IMR-90 (cell line): Measurements from ENCODE around the gene BPIFB1. TPM values are rescaled to one million over a fixed set of nuclear protein-coding genes. Genes with fewer than 3 reads are reported as not detected.

Experiments used
- ATAC-seq: fragments of 200-7000 bp; cut with Tn5 transposase; 2 replicates; pipeline ENCODE4 v1.9.1; 2020; ENCODE audit warnings: low read depth, mild to moderate bottlenecking, moderate library complexity
- BruUV-seq: library from RNA; stranded (reverse); fragments of 400-500 nt; replicated peaks from 2 replicates; lab custom pipeline; 2021; lab: Mats Ljungman, UMichigan
- CTCF ChIA-PET: fragments of 300-600 bp; formaldehyde crosslinking; extraction: SDS; loops from one replicate; lab custom pipeline; 2021; ENCODE audit warnings: antibody characterized with exemption; lab: Yijun Ruan, JAX
- POLR2A ChIA-PET: fragments of 300-600 bp; sonication (Branson Sonifier 250); formaldehyde crosslinking; loops from one replicate; lab custom pipeline; 2022; ENCODE audit warnings: antibody characterized with exemption; ENCODE audit not compliant: unreplicated experiment; lab: Charles Lee
- DNase-seq: peaks from one replicate; pipeline ENCODE4 v3.0.0; 2013
- H2AFZ ChIP-seq: replicated peaks from 2 replicates; pipeline ENCODE3; 2013; ENCODE audit warnings: low read length, mild to moderate bottlenecking; ENCODE audit not compliant: poor library complexity
- H2AK5ac ChIP-seq: 2 replicates; pipeline ENCODE4 v1.6.1; 2013; ENCODE audit warnings: low read depth, low read length, inconsistent platforms
- H2AK9ac ChIP-seq: replicated peaks from 2 replicates; pipeline ENCODE3; 2013; ENCODE audit warnings: mild to moderate bottlenecking, low read depth, low read length, moderate library complexity; ENCODE audit not compliant: poor library complexity
- H2BK120ac ChIP-seq: 2 replicates; pipeline ENCODE4 v1.6.1; 2013; ENCODE audit warnings: low read depth, low read length, inconsistent platforms
- H2BK15ac ChIP-seq: 3 replicates; pipeline ENCODE4 v1.6.1; 2013; ENCODE audit warnings: low read depth, low read length, inconsistent platforms
- H2BK20ac ChIP-seq: 2 replicates; pipeline ENCODE4 v1.6.1; 2013; ENCODE audit warnings: low read depth, mild to moderate bottlenecking, inconsistent platforms, low read length, moderate library complexity
- H2BK5ac ChIP-seq: 2 replicates; pipeline ENCODE4 v1.6.1; 2013; ENCODE audit warnings: mild to moderate bottlenecking, low read depth, low read length, inconsistent platforms; ENCODE audit not compliant: poor library complexity, severe bottlenecking
- H3K14ac ChIP-seq: replicated peaks from 2 replicates; pipeline ENCODE4 v1.6.1; 2013; ENCODE audit warnings: low read depth, low read length, inconsistent platforms
- H3K18ac ChIP-seq: 2 replicates; pipeline ENCODE4 v1.6.1; 2013; ENCODE audit warnings: low read depth, low read length, control low read depth
- H3K23ac ChIP-seq: 2 replicates; pipeline ENCODE4 v1.6.1; 2013; ENCODE audit warnings: low read depth, low read length, inconsistent platforms
- H3K27ac ChIP-seq: 2 replicates; pipeline ENCODE4 v1.5.1; 2013; ENCODE audit warnings: mild to moderate bottlenecking, control low read depth, low read length; ENCODE audit not compliant: insufficient read depth
- H3K27me3 ChIP-seq: 2 replicates; pipeline ENCODE4 v1.6.1; 2013; ENCODE audit warnings: low read length; ENCODE audit not compliant: control insufficient read depth, insufficient read depth
- H3K36me3 ChIP-seq: 2 replicates; pipeline ENCODE4 v1.6.1; 2013; ENCODE audit warnings: low read length, mixed read lengths; ENCODE audit not compliant: control insufficient read depth, insufficient read depth
- H3K4ac ChIP-seq: 2 replicates; pipeline ENCODE4 v1.6.1; 2013; ENCODE audit warnings: low read depth, low read length, inconsistent platforms
- H3K4me1 ChIP-seq: 2 replicates; pipeline ENCODE4 v1.6.1; 2013; ENCODE audit warnings: low read length, mixed read lengths; ENCODE audit not compliant: control insufficient read depth, insufficient read depth
- H3K4me2 ChIP-seq: 2 replicates; pipeline ENCODE4 v1.6.1; 2013; ENCODE audit warnings: low read depth, mild to moderate bottlenecking, control low read depth, low read length, moderate library complexity
- H3K4me3 ChIP-seq: 2 replicates; pipeline ENCODE4 v1.5.1; 2013; ENCODE audit warnings: low read depth, mild to moderate bottlenecking, control low read depth, low read length, moderate library complexity; ENCODE audit not compliant: insufficient read depth
- H3K56ac ChIP-seq: 2 replicates; pipeline ENCODE4 v1.6.1; 2013; ENCODE audit warnings: low read length, inconsistent platforms; ENCODE audit not compliant: insufficient read depth; ENCODE audit errors: extremely low read depth
- H3K79me1 ChIP-seq, 2 experiments: 2 replicates each; pipeline ENCODE4 v1.6.1; 2013; ENCODE audit warnings: low read length in 2 of 2, inconsistent platforms in 1 of 2, low read depth in 1 of 2
- H3K9ac ChIP-seq: 2 replicates; pipeline ENCODE4 v1.6.1; 2013; ENCODE audit warnings: low read depth, low read length, control low read depth
- H3K9me1 ChIP-seq: 2 replicates; pipeline ENCODE4 v1.6.1; 2013; ENCODE audit warnings: low read length, inconsistent platforms; ENCODE audit not compliant: insufficient read depth
- H3K9me3 ChIP-seq: 2 replicates; pipeline ENCODE4 v1.6.1; 2013; ENCODE audit warnings: low read length; ENCODE audit not compliant: control insufficient read depth, insufficient read depth
- H4K20me1 ChIP-seq: 2 replicates; pipeline ENCODE4 v1.6.1; 2013; ENCODE audit warnings: low read length, inconsistent platforms; ENCODE audit not compliant: insufficient read depth
- H4K5ac ChIP-seq: 2 replicates; pipeline ENCODE4 v1.6.1; 2013; ENCODE audit warnings: mild to moderate bottlenecking, low read depth, low read length, control low read depth
- H4K8ac ChIP-seq, 2 experiments: 2 replicates each; pipeline ENCODE4 v1.6.1; 2013; ENCODE audit warnings: low read depth in 2 of 2, low read length in 2 of 2, control low read depth in 1 of 2, inconsistent platforms in 1 of 2
- H4K91ac ChIP-seq: 2 replicates; pipeline ENCODE4 v1.6.1; 2013; ENCODE audit warnings: low read depth, low read length, inconsistent platforms; ENCODE audit not compliant: insufficient read depth
- CEBPB ChIP-seq: IDR thresholded peaks from 2 replicates; pipeline ENCODE4 v1.6.1; 2012; ENCODE audit warnings: low read depth, low read length, improper control_type of control experiment
- MAZ ChIP-seq: IDR thresholded peaks from 2 replicates; pipeline ENCODE4 v1.6.1; 2012; ENCODE audit warnings: low read depth, mild to moderate bottlenecking, low read length, improper control_type of control experiment, moderate library complexity, borderline replicate concordance
- RCOR1 ChIP-seq: IDR thresholded peaks from 2 replicates; pipeline ENCODE4 v1.6.1; 2012; ENCODE audit warnings: mild to moderate bottlenecking, low read length, improper control_type of control experiment; ENCODE audit not compliant: insufficient replicate concordance
- WGBS, 2 experiments: methylation state at CpG; one replicate each; pipeline versions ENCODE4 v1.1.5 to v1.1.7; 2013; ENCODE audit warnings: missing lambda C conversion rate in 2 of 2; ENCODE audit not compliant: insufficient read length in 1 of 2; ENCODE audit errors: extremely low coverage in 2 of 2; 5-methylcytosine and 5-hydroxymethylcytosine counted together
- dilution Hi-C: fragments of 300-500 bp; cut with HindIII; formaldehyde crosslinking; loops from one replicate; pipeline ENCODE4 v1.14.3; 2018; ENCODE audit warnings: low sequenced_read_pairs; ENCODE audit not compliant: unreplicated experiment
- in situ Hi-C: fragments of 300-500 bp; cut with MboI; formaldehyde crosslinking; loops from 3 replicates; pipeline ENCODE4 v1.14.3; 2019; ENCODE audit warnings: low sequenced_read_pairs, inconsistent platforms, mixed read lengths
- intact Hi-C: fragments of 100-400 bp; cut with micrococcal nuclease; formaldehyde crosslinking; loops from 2 replicates; pipeline ENCODE4 v1.10.0; 2022
- polyA plus RNA-seq, 3 experiments: library from polyadenylated mRNA; depleted of rRNA; stranded (reverse); fragments of >200 nt; gene quantifications; 2 replicates each; pipeline ENCODE4 v1.2.3, GENCODE V29; 2012; ENCODE audit warnings: low replicate concordance in 1 of 3
- total RNA-seq: library from RNA; depleted of rRNA; stranded (reverse); fragments of >200 nt; gene quantifications from 2 replicates; pipeline ENCODE4 v1.2.3, GENCODE V29; 2012
- TF ChIP-seq, protein P1 (sequence below): fragments of 150-350 bp; IDR thresholded peaks from 2 replicates; pipeline ENCODE4 v1.6.1; 2017; ENCODE audit warnings: mild to moderate bottlenecking, antibody characterized with exemption, low read length, low read depth

The BPIFB1 gene
- total and polyA plus RNA-seq, 2 of the 4 experiments (the other 2 are of a cell fraction): not detected

DNA sequence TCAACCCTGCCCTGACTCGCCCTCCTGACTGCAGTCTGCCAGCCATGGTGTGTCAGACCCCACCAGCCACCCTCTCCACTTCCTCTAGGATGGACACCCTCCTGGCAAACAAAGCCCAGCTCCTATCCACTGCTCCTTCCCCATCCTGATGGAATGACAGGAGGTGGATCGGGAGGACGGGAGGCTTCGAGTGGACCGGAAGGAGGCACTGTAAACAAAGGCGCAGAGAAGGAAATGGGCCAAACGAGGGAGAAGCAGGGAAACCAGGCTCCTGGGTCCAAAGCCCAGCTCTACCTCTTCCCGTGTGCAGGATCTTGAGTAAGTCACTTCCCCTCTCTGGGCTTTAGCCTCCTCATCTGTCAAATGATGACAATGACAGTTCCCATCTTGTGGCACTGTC, 40.2 kb downstream of the BPIFB1 start:
- Histone ChIP-seq H3K79me1 (no peaks in the 10 kb centered on the region), H3K27me3 (peaks cover 48% of the 10 kb centered on the region), H3K18ac (no peak overlapping the region), H3K56ac (no peak overlapping the region), H4K8ac (no peak overlapping the region), H2BK5ac (no peak overlapping the region), H2AK5ac (no peak overlapping the region), H3K4ac (no peak overlapping the region), H3K9me1 (no peaks in the 10 kb centered on the region), H3K23ac (no peak overlapping the region), H3K36me3 (no peaks in the 10 kb centered on the region), H4K5ac (no peak overlapping the region), H3K4me3 (no peak overlapping the region), H3K14ac (no peak overlapping the region), H3K9ac (no peak overlapping the region), H3K4me2 (no peak overlapping the region), H4K91ac (no peak overlapping the region), H3K9me3 (no peaks in the 10 kb centered on the region), H3K4me1 (no peaks in the 10 kb centered on the region), H2AK9ac (no peak overlapping the region), H2BK20ac (no peak overlapping the region), H2AFZ (peak overlapping the region; percentile 41), H3K27ac (no peak overlapping the region), H2BK120ac (no peak overlapping the region), H4K20me1 (no peaks in the 10 kb centered on the region), H2BK15ac (no peak overlapping the region)
- ChIA-PET POLR2A (no interaction called here), CTCF (no interaction called here)
- intact Hi-C loops: no loop called here
- in situ Hi-C loops: no loop called here
- no peak for ATAC-seq
- no TSS peak for BruUV-seq
- DNase-seq: no peak
- dilution Hi-C loops: no loop called here
- TF ChIP-seq RCOR1 (no peak), MAZ (no peak), CEBPB (no peak)
- TF ChIP-seq, protein P1, sequence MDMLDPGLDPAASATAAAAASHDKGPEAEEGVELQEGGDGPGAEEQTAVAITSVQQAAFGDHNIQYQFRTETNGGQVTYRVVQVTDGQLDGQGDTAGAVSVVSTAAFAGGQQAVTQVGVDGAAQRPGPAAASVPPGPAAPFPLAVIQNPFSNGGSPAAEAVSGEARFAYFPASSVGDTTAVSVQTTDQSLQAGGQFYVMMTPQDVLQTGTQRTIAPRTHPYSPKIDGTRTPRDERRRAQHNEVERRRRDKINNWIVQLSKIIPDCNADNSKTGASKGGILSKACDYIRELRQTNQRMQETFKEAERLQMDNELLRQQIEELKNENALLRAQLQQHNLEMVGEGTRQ: no peak
- 27% methylated on average over 2 of the region's 8 CpGs; no CpG with 5 or more reads in 1 of the 2 experiments for WGBS, 2 experiments
